ENCODE results near the gene TUBA3D.
"Not testable (repeated sequence)": the region's sequence is repeated elsewhere in the genome, so short reads cannot be mapped to it uniquely, and the experiment has no call there.

DNA sequence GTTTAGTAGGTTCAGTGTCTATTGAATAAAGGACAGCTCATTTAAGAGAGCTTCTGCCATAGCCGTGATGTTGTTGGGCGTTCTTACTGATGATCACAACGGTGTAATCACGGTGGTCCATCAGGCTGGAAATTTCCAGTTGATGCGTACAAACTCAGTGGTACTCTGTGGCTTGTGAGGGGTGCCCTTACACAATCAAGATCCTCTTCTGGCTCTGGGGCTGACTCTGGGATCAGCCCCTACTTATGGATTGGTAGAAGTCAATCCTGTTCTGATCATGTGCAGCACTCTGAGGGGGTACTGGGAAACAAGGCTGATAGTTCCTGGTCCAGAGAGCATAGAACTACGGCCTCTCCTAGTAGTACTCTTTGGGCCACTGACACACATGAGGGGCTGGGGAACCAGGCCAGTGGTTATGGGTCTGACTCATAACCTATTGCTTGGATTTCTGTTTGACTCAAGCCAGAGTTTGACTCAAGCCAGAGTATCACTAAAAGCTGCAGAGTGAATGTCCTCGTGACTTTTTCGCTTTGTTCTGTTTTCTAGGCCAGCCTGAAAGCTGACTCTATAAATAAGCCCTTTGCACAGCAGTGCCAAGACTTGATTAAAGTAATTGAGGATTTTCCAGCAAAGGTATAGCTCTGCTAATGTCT, 22.5 kb downstream of the TUBA3D start:
- TF ChIP-seq, protein P1, sequence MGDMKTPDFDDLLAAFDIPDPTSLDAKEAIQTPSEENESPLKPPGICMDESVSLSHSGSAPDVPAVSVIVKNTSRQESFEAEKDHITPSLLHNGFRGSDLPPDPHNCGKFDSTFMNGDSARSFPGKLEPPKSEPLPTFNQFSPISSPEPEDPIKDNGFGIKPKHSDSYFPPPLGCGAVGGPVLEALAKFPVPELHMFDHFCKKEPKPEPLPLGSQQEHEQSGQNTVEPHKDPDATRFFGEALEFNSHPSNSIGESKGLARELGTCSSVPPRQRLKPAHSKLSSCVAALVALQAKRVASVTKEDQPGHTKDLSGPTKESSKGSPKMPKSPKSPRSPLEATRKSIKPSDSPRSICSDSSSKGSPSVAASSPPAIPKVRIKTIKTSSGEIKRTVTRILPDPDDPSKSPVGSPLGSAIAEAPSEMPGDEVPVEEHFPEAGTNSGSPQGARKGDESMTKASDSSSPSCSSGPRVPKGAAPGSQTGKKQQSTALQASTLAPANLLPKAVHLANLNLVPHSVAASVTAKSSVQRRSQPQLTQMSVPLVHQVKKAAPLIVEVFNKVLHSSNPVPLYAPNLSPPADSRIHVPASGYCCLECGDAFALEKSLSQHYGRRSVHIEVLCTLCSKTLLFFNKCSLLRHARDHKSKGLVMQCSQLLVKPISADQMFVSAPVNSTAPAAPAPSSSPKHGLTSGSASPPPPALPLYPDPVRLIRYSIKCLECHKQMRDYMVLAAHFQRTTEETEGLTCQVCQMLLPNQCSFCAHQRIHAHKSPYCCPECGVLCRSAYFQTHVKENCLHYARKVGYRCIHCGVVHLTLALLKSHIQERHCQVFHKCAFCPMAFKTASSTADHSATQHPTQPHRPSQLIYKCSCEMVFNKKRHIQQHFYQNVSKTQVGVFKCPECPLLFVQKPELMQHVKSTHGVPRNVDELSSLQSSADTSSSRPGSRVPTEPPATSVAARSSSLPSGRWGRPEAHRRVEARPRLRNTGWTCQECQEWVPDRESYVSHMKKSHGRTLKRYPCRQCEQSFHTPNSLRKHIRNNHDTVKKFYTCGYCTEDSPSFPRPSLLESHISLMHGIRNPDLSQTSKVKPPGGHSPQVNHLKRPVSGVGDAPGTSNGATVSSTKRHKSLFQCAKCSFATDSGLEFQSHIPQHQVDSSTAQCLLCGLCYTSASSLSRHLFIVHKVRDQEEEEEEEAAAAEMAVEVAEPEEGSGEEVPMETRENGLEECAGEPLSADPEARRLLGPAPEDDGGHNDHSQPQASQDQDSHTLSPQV (IDR thresholded peaks at IDR 0.05) = not testable (repeated sequence)
- TF ChIP-seq, protein P2, sequence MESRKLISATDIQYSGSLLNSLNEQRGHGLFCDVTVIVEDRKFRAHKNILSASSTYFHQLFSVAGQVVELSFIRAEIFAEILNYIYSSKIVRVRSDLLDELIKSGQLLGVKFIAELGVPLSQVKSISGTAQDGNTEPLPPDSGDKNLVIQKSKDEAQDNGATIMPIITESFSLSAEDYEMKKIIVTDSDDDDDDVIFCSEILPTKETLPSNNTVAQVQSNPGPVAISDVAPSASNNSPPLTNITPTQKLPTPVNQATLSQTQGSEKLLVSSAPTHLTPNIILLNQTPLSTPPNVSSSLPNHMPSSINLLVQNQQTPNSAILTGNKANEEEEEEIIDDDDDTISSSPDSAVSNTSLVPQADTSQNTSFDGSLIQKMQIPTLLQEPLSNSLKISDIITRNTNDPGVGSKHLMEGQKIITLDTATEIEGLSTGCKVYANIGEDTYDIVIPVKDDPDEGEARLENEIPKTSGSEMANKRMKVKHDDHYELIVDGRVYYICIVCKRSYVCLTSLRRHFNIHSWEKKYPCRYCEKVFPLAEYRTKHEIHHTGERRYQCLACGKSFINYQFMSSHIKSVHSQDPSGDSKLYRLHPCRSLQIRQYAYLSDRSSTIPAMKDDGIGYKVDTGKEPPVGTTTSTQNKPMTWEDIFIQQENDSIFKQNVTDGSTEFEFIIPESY (CRISPR knock-in tag; IDR thresholded peaks at IDR 0.05) = not testable (repeated sequence)
- TF ChIP-seq ZBTB7A (IDR thresholded peaks at IDR 0.05; ENCODE audit: borderline replicate concordance, control insufficient read depth, low read depth, low read length); ZBTB12 (CRISPR knock-in tag; IDR thresholded peaks at IDR 0.05); ZNF778 (CRISPR knock-in tag; IDR thresholded peaks at IDR 0.05); CREB1 (IDR thresholded peaks at IDR 0.05); CREB1 (CRISPR knock-in tag; IDR thresholded peaks at IDR 0.05); ZNF695 (CRISPR knock-in tag; IDR thresholded peaks at IDR 0.05); SRSF1 (IDR thresholded peaks at IDR 0.05; ENCODE audit: low read depth, low read length); CHD2 (IDR thresholded peaks at IDR 0.05; ENCODE audit: low read depth, low read length); ZNF175 (CRISPR knock-in tag; IDR thresholded peaks at IDR 0.05; ENCODE audit: low read depth); TAF1 (IDR thresholded peaks at IDR 0.05; ENCODE audit: control insufficient read depth, extremely low read depth, insufficient read depth, low read length, severe bottlenecking); RFX1 (IDR thresholded peaks at IDR 0.05): not testable (repeated sequence)
- TF ChIP-seq, protein P3, sequence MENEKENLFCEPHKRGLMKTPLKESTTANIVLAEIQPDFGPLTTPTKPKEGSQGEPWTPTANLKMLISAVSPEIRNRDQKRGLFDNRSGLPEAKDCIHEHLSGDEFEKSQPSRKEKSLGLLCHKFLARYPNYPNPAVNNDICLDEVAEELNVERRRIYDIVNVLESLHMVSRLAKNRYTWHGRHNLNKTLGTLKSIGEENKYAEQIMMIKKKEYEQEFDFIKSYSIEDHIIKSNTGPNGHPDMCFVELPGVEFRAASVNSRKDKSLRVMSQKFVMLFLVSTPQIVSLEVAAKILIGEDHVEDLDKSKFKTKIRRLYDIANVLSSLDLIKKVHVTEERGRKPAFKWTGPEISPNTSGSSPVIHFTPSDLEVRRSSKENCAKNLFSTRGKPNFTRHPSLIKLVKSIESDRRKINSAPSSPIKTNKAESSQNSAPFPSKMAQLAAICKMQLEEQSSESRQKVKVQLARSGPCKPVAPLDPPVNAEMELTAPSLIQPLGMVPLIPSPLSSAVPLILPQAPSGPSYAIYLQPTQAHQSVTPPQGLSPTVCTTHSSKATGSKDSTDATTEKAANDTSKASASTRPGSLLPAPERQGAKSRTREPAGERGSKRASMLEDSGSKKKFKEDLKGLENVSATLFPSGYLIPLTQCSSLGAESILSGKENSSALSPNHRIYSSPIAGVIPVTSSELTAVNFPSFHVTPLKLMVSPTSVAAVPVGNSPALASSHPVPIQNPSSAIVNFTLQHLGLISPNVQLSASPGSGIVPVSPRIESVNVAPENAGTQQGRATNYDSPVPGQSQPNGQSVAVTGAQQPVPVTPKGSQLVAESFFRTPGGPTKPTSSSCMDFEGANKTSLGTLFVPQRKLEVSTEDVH (IDR thresholded peaks at IDR 0.05; ENCODE audit: low read depth, partially characterized antibody) = not testable (repeated sequence)
- TF ChIP-seq, protein P4, sequence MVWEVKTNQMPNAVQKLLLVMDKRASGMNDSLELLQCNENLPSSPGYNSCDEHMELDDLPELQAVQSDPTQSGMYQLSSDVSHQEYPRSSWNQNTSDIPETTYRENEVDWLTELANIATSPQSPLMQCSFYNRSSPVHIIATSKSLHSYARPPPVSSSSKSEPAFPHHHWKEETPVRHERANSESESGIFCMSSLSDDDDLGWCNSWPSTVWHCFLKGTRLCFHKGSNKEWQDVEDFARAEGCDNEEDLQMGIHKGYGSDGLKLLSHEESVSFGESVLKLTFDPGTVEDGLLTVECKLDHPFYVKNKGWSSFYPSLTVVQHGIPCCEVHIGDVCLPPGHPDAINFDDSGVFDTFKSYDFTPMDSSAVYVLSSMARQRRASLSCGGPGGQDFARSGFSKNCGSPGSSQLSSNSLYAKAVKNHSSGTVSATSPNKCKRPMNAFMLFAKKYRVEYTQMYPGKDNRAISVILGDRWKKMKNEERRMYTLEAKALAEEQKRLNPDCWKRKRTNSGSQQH (CRISPR knock-in tag; IDR thresholded peaks at IDR 0.05) = not testable (repeated sequence)

All from K562 (cell line).